B cell (primary cell): Measurements from ENCODE around the gene SWI5. TPM values are rescaled to one million over a fixed set of nuclear protein-coding genes. Genes with fewer than 3 reads are reported as not detected.

ENCODE experiments used
- ATAC-seq: fragments of 200-7000 bp; cut with Tn5 transposase; one replicate; pipeline ENCODE4 v1.10.0; 2021; ENCODE audit warnings: low read depth, mild to moderate bottlenecking, moderate number of reproducible peaks, moderate library complexity
- CTCF ChIA-PET: fragments of 350-600 bp; sonication (Branson Sonifier 250); formaldehyde crosslinking; loops from one replicate; lab custom pipeline; 2021; ENCODE audit warnings: antibody characterized with exemption, inconsistent platforms; lab: Charles Lee
- POLR2A ChIA-PET: fragments of 350-600 bp; sonication (Branson Sonifier 250); formaldehyde crosslinking; loops from one replicate; lab custom pipeline; 2021; ENCODE audit warnings: antibody characterized with exemption; lab: Charles Lee
- DNase-seq: peaks from one replicate; pipeline ENCODE4 v3.0.0; 2013
- H2AFZ ChIP-seq: 2 replicates; pipeline ENCODE4 v1.6.1; 2012; ENCODE audit warnings: mild to moderate bottlenecking, low read depth, low read length; ENCODE audit not compliant: insufficient read depth, poor library complexity, severe bottlenecking
- H3K27ac ChIP-seq, 2 donors: 1 replicate in 1 of 2; 2 replicates in 1 of 2; pipeline ENCODE4 v1.5.1; 2012 to 2013; ENCODE audit warnings: low read length in 2 of 2, mild to moderate bottlenecking in 2 of 2, moderate library complexity in 1 of 2
- H3K27me3 ChIP-seq, 4 experiments: fragments of 200-600 bp in 1 of 4; sonication (generic) in 1 of 4; replicated peaks in 1 of 4; 1 replicate in 2 of 4; 2 replicates in 2 of 4; pipeline versions ENCODE4 v1.6.1 to v1.7.0; 2013 to 2016; ENCODE audit warnings: low read length in 3 of 4, mild to moderate bottlenecking in 2 of 4, mixed read lengths in 1 of 4, moderate library complexity in 1 of 4; ENCODE audit not compliant: insufficient read depth in 4 of 4, control insufficient read depth in 3 of 4; ENCODE audit errors: control extremely low read depth in 1 of 4
- H3K36me3 ChIP-seq, 2 experiments: replicated peaks in 1 of 2; 1 replicate in 1 of 2; 2 replicates in 1 of 2; pipeline versions ENCODE4 v1.6.1 to v1.7.1; 2013; ENCODE audit warnings: low read length in 1 of 2; ENCODE audit not compliant: insufficient read depth in 2 of 2, control insufficient read depth in 1 of 2; ENCODE audit errors: control extremely low read depth in 1 of 2, extremely low read depth in 1 of 2
- H3K4me1 ChIP-seq, 2 donors: fragments of 200-600 bp in 1 of 2; sonication (generic) in 1 of 2; 1 replicate in 1 of 2; 2 replicates in 1 of 2; pipeline versions ENCODE4 v1.5.1 to v1.6.1; 2013 to 2017; ENCODE audit warnings: low read length in 2 of 2; ENCODE audit not compliant: control insufficient read depth in 2 of 2, insufficient read depth in 2 of 2
- H3K4me2 ChIP-seq: replicated peaks from 2 replicates; pipeline ENCODE3; 2012; ENCODE audit warnings: mild to moderate bottlenecking, low read depth, low read length; ENCODE audit not compliant: poor library complexity, severe bottlenecking
- H3K4me3 ChIP-seq, 5 experiments: fragments of 200-600 bp in 1 of 5; sonication (generic) in 1 of 5; 1 replicate in 3 of 5; 2 replicates in 2 of 5; pipeline versions ENCODE4 v1.5.1 to v1.7.0; 2011 to 2016; ENCODE audit warnings: low read length in 4 of 5, mild to moderate bottlenecking in 4 of 5, low read depth in 2 of 5, control low read depth in 1 of 5, moderate library complexity in 1 of 5; ENCODE audit not compliant: insufficient read depth in 1 of 5; ENCODE audit errors: control extremely low read depth in 1 of 5, extremely low read depth in 1 of 5
- H3K79me2 ChIP-seq: fragments of 200-600 bp; sonication (generic); one replicate; pipeline ENCODE4 v1.6.0; 2016; ENCODE audit warnings: low read length; ENCODE audit not compliant: control insufficient read depth, insufficient read depth
- H3K9ac ChIP-seq: fragments of 200-600 bp; sonication (generic); 2 replicates; pipeline ENCODE4 v1.6.1; 2017; ENCODE audit warnings: mild to moderate bottlenecking, low read length, moderate library complexity
- H3K9me3 ChIP-seq, 3 donors: one replicate each; pipeline versions ENCODE4 v1.6.1 to v1.7.1; 2013; ENCODE audit warnings: low read length in 2 of 3; ENCODE audit not compliant: control insufficient read depth in 2 of 3, insufficient read depth in 1 of 3; ENCODE audit errors: control extremely low read depth in 1 of 3
- H4K20me1 ChIP-seq: 2 replicates; pipeline ENCODE4 v1.6.0; 2012; ENCODE audit warnings: mild to moderate bottlenecking, low read length; ENCODE audit not compliant: insufficient read depth, control insufficient read depth, poor library complexity, severe bottlenecking
- H3K27ac Mint-ChIP-seq: one replicate; pipeline ENCODE4 v1.8.0; 2021; ENCODE audit warnings: mixed read lengths
- H3K27me3 Mint-ChIP-seq: one replicate; pipeline ENCODE4 v1.8.0; 2021; ENCODE audit warnings: mixed read lengths
- H3K4me1 Mint-ChIP-seq: one replicate; pipeline ENCODE4 v1.8.0; 2021; ENCODE audit warnings: mixed read lengths
- H3K4me3 Mint-ChIP-seq: one replicate; pipeline ENCODE4 v1.8.0; 2021; ENCODE audit warnings: mixed read lengths
- H3K9me3 Mint-ChIP-seq: one replicate; pipeline ENCODE4 v1.8.0; 2022; ENCODE audit warnings: mixed read lengths; ENCODE audit not compliant: insufficient read depth
- CTCF ChIP-seq: fragments of 200-600 bp; IDR thresholded peaks from one replicate; pipeline ENCODE4 v1.8.0; 2022; ENCODE audit warnings: antibody characterized with exemption, mild to moderate bottlenecking
- EZH2 ChIP-seq: IDR thresholded peaks from 2 replicates; pipeline ENCODE4 v1.6.1; 2012; ENCODE audit warnings: borderline replicate concordance, low read depth, mild to moderate bottlenecking, moderate library complexity, low read length; ENCODE audit not compliant: insufficient read depth, poor library complexity, severe bottlenecking
- WGBS: methylation state at CpG from one replicate; pipeline ENCODE4 v1.1.5; 2013; ENCODE audit warnings: missing lambda C conversion rate; ENCODE audit not compliant: insufficient coverage; 5-methylcytosine and 5-hydroxymethylcytosine counted together
- intact Hi-C: fragments of 100-400 bp; cut with micrococcal nuclease; formaldehyde crosslinking; loops from one replicate; pipeline ENCODE4 v1.10.0; 2022
- polyA plus RNA-seq: library from polyadenylated mRNA; depleted of rRNA; stranded (reverse); fragments of >200 nt; gene quantifications from 2 replicates; pipeline ENCODE4 v1.2.3, GENCODE V29; 2012
- total RNA-seq, 2 donors: library from RNA; stranded (reverse); fragments of 120-200 nt in 1 of 2; gene quantifications; 1 replicate in 1 of 2; 2 replicates in 1 of 2; pipeline versions ENCODE4 v1.2.3 to v1.2.4, GENCODE V29; 2013 to 2022

The SWI5 gene
- total and polyA plus RNA-seq, 2 donors (not counting 1 experiment from before 2014, with no cell fraction given), result 8.6 to 23.3 TPM

GRCh38 chr9:128309551-128309950 lies 33.5 kb downstream of the SWI5 start:
- ChIA-PET POLR2A (interaction anchor here (0.6 to 0.7 kb wide), 2 partner anchors 22 to 521 kb away, joined by 4 to 6 read pairs; no protein-coding TSS in a partner anchor), CTCF (no interaction called here)
- H3K4me1 Mint-ChIP-seq, result no peaks in the 10 kb centered on the region
- Histone ChIP-seq H3K79me2 (no peaks in the 10 kb centered on the region), H3K4me1 (no peaks in the 10 kb centered on the region), H3K27ac (no peak overlapping the region), H3K9me3 (no peaks in the 10 kb centered on the region), H2AFZ (no peak overlapping the region), H3K36me3 (peaks cover 0 to 23% of the 10 kb centered on the region in 2 experiments), H3K4me3 (no peak overlapping the region), H3K27me3 (no peaks in the 10 kb centered on the region), H3K4me2 (no peak overlapping the region), H3K9ac (no peak overlapping the region), H4K20me1 (no peaks in the 10 kb centered on the region)
- TF ChIP-seq EZH2 (no peak), CTCF (no peak)
- H3K4me3 Mint-ChIP-seq, result no peak overlapping the region
- H3K27me3 Mint-ChIP-seq, result no peaks in the 10 kb centered on the region
- no peaks in the 10 kb centered on the region for H3K9me3 Mint-ChIP-seq
- intact Hi-C loops, result no loop called here
- 97% methylated on average over 16 of the region's 16 CpGs for WGBS
- ATAC-seq, result no peak
- no peak for DNase-seq
- no peak overlapping the region for H3K27ac Mint-ChIP-seq

- no peak overlapping the region for H3K9ac ChIP-seq
- no peaks in the 10 kb centered on the region for H4K20me1 ChIP-seq
- H3K79me2 ChIP-seq, result no peaks in the 10 kb centered on the region
- intact Hi-C loops, result no loop called here
- H3K27ac ChIP-seq, result no peak overlapping the region
- no peaks in the 10 kb centered on the region for H3K9me3 Mint-ChIP-seq
- TF ChIP-seq EZH2, result no peak
- no peak for TF ChIP-seq CTCF
- no peaks in the 10 kb centered on the region for H3K9me3 ChIP-seq
- no peak overlapping the region for H3K27ac Mint-ChIP-seq
- no peaks in the 10 kb centered on the region for H3K27me3 ChIP-seq
- ChIA-PET CTCF (no interaction called here), POLR2A (no interaction called here)
- no peak overlapping the region for H3K4me3 Mint-ChIP-seq
- peaks cover 0 to 30% of the 10 kb centered on the region in 2 experiments for H3K36me3 ChIP-seq
- WGBS, result 98% methylated on average over 10 of the region's 10 CpGs
- no peak overlapping the region for H3K4me2 ChIP-seq
- DNase-seq, result no peak
- H3K4me3 ChIP-seq, result no peak overlapping the region
- no peak for ATAC-seq
- H3K27me3 Mint-ChIP-seq, result no peaks in the 10 kb centered on the region
- H3K4me1 Mint-ChIP-seq, result no peaks in the 10 kb centered on the region
- no peaks in the 10 kb centered on the region for H3K4me1 ChIP-seq
- H2AFZ ChIP-seq, result no peak overlapping the region
Observed at GRCh38 chr9:128310461-128310860, 34.4 kb downstream of the SWI5 start.
